ENCODE data around the gene KLHL29.

GRCh38 chr2:23585273-23586170, 200.5 kb downstream of the KLHL29 start:
- TF ChIP-seq CTCF (IDR thresholded peaks at IDR 0.05 in 2 of 3, conservative IDR thresholded peaks at IDR 0.05 in 1 of 3; ENCODE audit: borderline replicate concordance in 1 of 3, insufficient read depth in 1 of 3, low read depth in 2 of 3, low read length in 2 of 3) (no peak), CEBPB (IDR thresholded peaks at IDR 0.05; ENCODE audit: low read depth) (no peak), EGR1 (IDR thresholded peaks at IDR 0.05; ENCODE audit: low read depth) (no peak), REST (IDR thresholded peaks at IDR 0.05; ENCODE audit: low read depth) (no peak), EZH2 (IDR thresholded peaks at IDR 0.05) (no peak), FOSL1 (IDR thresholded peaks at IDR 0.05; ENCODE audit: low read depth) (no peak), POLR2A (IDR thresholded peaks at IDR 0.05; ENCODE audit: borderline replicate concordance, extremely low read depth, insufficient read depth, insufficient read length) (no peak), YY1 (IDR thresholded peaks at IDR 0.05; ENCODE audit: extremely low read depth, insufficient replicate concordance, low read depth, low read length) (no peak), POLR2AphosphoS5 (IDR thresholded peaks at IDR 0.05; ENCODE audit: low read depth, low read length) (no peak), ZNF274 (IDR thresholded peaks at IDR 0.05; ENCODE audit: low read depth, low read length) (no peak), SP1 (IDR thresholded peaks at IDR 0.05; ENCODE audit: low read depth) (no peak), SIN3A (IDR thresholded peaks at IDR 0.05; ENCODE audit: low read depth) (no peak), ELF1 (IDR thresholded peaks at IDR 0.05; ENCODE audit: borderline replicate concordance, low read depth) (no peak)
